ENCODE measurements around the gene U2AF1L4.

- TF ChIP-seq CTCF (IDR thresholded peaks at IDR 0.05; ENCODE audit: poor library complexity) (no peak), EZH2phosphoT487 (IDR thresholded peaks at IDR 0.05; ENCODE audit: low read depth, severe bottlenecking, unreplicated experiment) (no peak)
Observed at GRCh38 chr19:35734273-35734672, 10.9 kb downstream of the U2AF1L4 start.

All from hepatocyte (in vitro differentiated cells).